Gastrocnemius medialis (tissue), 4 donors: ENCODE results near the gene LGALS4.

Source experiments
- CTCF ChIP-seq, 5 experiments: fragments of 450-650 bp in 3 of 5; fragments of 200-600 bp in 2 of 5; sonication (generic) in 2 of 5; IDR thresholded peaks in 4 of 5; conservative IDR thresholded peaks in 1 of 5; 1 replicate in 4 of 5; 2 replicates in 1 of 5; pipeline ENCODE4 v1.5.1; 2016 to 2019; ENCODE audit warnings: antibody characterized with exemption in 5 of 5, mild to moderate bottlenecking in 3 of 5, moderate library complexity in 3 of 5
- POLR2A ChIP-seq, 2 donors: fragments of 450-650 bp; IDR thresholded peaks; one replicate each; pipeline ENCODE4 v1.6.1; 2017; ENCODE audit warnings: antibody characterized with exemption in 2 of 2, mild to moderate bottlenecking in 2 of 2, moderate library complexity in 2 of 2

DNA sequence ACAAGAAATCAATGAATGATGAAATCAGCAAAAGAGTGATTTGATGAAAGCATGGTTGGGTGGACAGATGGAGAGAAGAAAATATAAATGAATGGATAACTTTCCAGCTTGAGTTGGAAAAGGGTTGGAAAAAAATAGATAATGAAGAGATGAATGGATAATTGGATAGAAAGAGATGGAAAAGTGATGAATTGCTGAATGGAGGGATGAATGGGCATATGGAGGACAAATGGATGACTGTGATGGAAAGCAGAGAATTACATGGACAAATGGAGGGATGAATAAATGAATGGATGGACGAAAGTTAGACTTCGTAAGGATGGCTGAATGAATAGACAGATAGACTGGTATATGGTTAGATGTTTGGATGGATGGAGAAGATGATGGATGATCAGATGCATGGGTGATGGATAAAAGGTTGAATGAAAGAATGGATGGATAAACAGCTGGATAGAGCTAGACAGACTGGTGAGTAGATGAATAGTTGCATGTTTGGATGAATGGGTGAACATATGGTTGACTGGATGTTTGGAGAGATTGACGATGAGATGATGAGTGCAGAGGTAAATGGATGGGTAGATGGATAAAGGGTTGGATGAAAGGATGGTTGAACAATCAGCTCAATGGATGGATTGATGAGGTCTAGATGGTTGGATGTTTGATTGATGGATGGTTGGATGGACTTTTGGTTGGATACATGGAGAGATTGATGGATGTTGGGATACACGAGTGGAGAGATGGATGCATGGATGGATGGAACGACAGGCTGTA is 12.0 kb downstream of the LGALS4 start:
- TF ChIP-seq CTCF (IDR thresholded peaks at IDR 0.05 in 4 of 5, conservative IDR thresholded peaks at IDR 0.05 in 1 of 5) (no peak), POLR2A (IDR thresholded peaks at IDR 0.05) (no peak)
